WTC11 (cell line): Measurements from ENCODE around the gene ANTKMT.

Experiments
- ATF1 ChIP-seq: sonication (generic); formaldehyde crosslinking; IDR thresholded peaks from 2 replicates; pipeline ENCODE4 v1.8.1; 2023; ENCODE audit warnings: mild to moderate bottlenecking, moderate library complexity, missing genetic modification reagents
- CREM ChIP-seq: sonication (generic); formaldehyde crosslinking; IDR thresholded peaks from 2 replicates; pipeline ENCODE4 v1.8.1; 2022; ENCODE audit warnings: mild to moderate bottlenecking, missing genetic modification reagents, moderate library complexity
- CTCF ChIP-seq: fragments of 200-600 bp; IDR thresholded peaks from 2 replicates; pipeline ENCODE4 v1.8.0; 2022; ENCODE audit warnings: antibody characterized with exemption
- ESRRA ChIP-seq: sonication (generic); formaldehyde crosslinking; IDR thresholded peaks from 2 replicates; pipeline ENCODE4 v1.8.1; 2022; ENCODE audit warnings: mild to moderate bottlenecking, missing genetic modification reagents, borderline replicate concordance
- IRF2 ChIP-seq: sonication (generic); formaldehyde crosslinking; IDR thresholded peaks from 2 replicates; pipeline ENCODE4 v1.8.0; 2022; ENCODE audit warnings: low read depth, missing genetic modification reagents, borderline replicate concordance
- NFYB ChIP-seq: sonication (generic); formaldehyde crosslinking; conservative IDR thresholded peaks from 2 replicates; pipeline ENCODE4 v1.8.0; 2022; ENCODE audit warnings: low read depth, missing genetic modification reagents
- PREB ChIP-seq: sonication (generic); formaldehyde crosslinking; IDR thresholded peaks from 2 replicates; pipeline ENCODE4 v1.8.1; 2022; ENCODE audit warnings: mild to moderate bottlenecking, missing genetic modification reagents, moderate library complexity, borderline replicate concordance
- SP1 ChIP-seq: sonication (generic); formaldehyde crosslinking; conservative IDR thresholded peaks from 2 replicates; pipeline ENCODE4 v1.8.1; 2022; ENCODE audit warnings: missing genetic modification reagents
- USF2 ChIP-seq: sonication (generic); formaldehyde crosslinking; IDR thresholded peaks from 2 replicates; pipeline ENCODE4 v1.8.1; 2023; ENCODE audit warnings: mild to moderate bottlenecking, missing genetic modification reagents, moderate library complexity
- ZNF416 ChIP-seq: fragments of 250-450 bp; sonication (Bioruptor Pico); IDR thresholded peaks from 2 replicates; pipeline ENCODE4 v1.9.0; 2021; ENCODE audit warnings: mild to moderate bottlenecking, inconsistent platforms
- TF ChIP-seq, protein P1 (sequence below): sonication (generic); formaldehyde crosslinking; IDR thresholded peaks from 2 replicates; pipeline ENCODE4 v1.8.0; 2022; ENCODE audit warnings: mild to moderate bottlenecking, missing genetic modification reagents

GRCh38 chr16:694863-695354, 26.0 kb upstream of the ANTKMT start:
- TF ChIP-seq NFYB (CRISPR knock-in tag) (no peak), ZNF416 (CRISPR knock-in tag) (no peak), USF2 (no peak), IRF2 (CRISPR knock-in tag) (no peak), CTCF (no peak), SP1 (CRISPR knock-in tag) (no peak), PREB (no peak), ATF1 (no peak), CREM (CRISPR knock-in tag) (no peak), ESRRA (CRISPR knock-in tag) (no peak)
- TF ChIP-seq, protein P1, sequence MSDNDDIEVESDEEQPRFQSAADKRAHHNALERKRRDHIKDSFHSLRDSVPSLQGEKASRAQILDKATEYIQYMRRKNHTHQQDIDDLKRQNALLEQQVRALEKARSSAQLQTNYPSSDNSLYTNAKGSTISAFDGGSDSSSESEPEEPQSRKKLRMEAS (CRISPR knock-in tag), result no peak
